GM12874 (cell line): ENCODE data around the gene ATP5F1B.

Source experiments
- TF ChIP-seq, protein P1 (sequence below): IDR thresholded peaks from 2 replicates; pipeline ENCODE4 v1.5.1; 2011; ENCODE audit warnings: low read depth, mild to moderate bottlenecking, control low read depth, low read length, moderate library complexity; ENCODE audit not compliant: insufficient read depth

ATP5F1B gene

GRCh38 chr12:56600753-56601152 lies 45.0 kb downstream of the ATP5F1B start:
- TF ChIP-seq, protein P1, sequence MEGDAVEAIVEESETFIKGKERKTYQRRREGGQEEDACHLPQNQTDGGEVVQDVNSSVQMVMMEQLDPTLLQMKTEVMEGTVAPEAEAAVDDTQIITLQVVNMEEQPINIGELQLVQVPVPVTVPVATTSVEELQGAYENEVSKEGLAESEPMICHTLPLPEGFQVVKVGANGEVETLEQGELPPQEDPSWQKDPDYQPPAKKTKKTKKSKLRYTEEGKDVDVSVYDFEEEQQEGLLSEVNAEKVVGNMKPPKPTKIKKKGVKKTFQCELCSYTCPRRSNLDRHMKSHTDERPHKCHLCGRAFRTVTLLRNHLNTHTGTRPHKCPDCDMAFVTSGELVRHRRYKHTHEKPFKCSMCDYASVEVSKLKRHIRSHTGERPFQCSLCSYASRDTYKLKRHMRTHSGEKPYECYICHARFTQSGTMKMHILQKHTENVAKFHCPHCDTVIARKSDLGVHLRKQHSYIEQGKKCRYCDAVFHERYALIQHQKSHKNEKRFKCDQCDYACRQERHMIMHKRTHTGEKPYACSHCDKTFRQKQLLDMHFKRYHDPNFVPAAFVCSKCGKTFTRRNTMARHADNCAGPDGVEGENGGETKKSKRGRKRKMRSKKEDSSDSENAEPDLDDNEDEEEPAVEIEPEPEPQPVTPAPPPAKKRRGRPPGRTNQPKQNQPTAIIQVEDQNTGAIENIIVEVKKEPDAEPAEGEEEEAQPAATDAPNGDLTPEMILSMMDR: no peak

GRCh38 chr12:56599797-56600196 lies 46.0 kb downstream of the ATP5F1B start:
- TF ChIP-seq, protein P1: no peak

- TF ChIP-seq, protein P1: no peak
Observed at GRCh38 chr12:56599041-56599440, 46.7 kb downstream of the ATP5F1B start.

GRCh38 chr12:56596815-56597214 lies 49.0 kb downstream of the ATP5F1B start:
- TF ChIP-seq, protein P1: no peak

DNA sequence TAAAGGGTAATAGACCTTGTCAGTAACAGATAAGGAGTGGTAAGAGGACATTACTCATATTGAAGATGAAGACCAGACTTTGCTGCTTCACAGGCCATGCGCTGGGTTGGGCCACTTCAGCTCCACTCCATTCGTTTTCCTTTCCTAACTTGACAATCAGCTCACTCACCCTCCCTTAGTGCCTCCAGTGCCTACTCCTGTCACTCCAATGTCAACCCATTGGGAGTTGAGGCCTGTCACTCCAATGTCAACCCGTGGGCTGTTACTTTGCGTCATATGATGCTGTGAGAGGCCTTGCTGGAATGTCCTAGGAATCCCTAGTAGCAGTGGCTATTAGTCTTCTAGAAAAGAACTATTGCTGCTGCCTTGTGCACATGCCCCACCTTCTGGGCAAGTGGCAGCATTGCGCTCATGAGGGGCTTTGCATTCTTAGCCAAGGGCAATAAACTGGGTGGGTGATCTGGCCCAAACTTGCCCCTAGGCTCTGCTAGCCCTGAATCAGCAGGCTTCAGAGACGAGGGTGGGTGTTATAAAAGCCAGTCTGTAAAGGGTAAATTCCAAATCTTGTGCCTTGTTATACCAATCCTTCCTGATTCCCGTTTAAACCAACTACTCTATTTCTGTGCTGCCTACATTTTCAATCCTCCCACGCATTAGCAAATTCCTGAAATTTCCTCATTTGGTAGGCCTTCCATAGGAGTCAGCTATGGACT lies 51.7 kb downstream of the ATP5F1B start:
- TF ChIP-seq, protein P1: peak; percentile 87

GRCh38 chr12:56591961-56592360 lies 53.8 kb downstream of the ATP5F1B start:
- TF ChIP-seq, protein P1: no peak

- TF ChIP-seq, protein P1: no peak
Observed at GRCh38 chr12:56591126-56591525, 54.7 kb downstream of the ATP5F1B start.
